GM15510 (cell line): ENCODE data around the gene ADGRB3.

Experiments used
- POLR2A ChIP-seq: IDR thresholded peaks from 3 replicates; pipeline ENCODE4 v1.6.1; 2011; ENCODE audit warnings: borderline replicate concordance; ENCODE audit not compliant: insufficient read length; ENCODE audit errors: extremely low read depth

ADGRB3 gene

DNA sequence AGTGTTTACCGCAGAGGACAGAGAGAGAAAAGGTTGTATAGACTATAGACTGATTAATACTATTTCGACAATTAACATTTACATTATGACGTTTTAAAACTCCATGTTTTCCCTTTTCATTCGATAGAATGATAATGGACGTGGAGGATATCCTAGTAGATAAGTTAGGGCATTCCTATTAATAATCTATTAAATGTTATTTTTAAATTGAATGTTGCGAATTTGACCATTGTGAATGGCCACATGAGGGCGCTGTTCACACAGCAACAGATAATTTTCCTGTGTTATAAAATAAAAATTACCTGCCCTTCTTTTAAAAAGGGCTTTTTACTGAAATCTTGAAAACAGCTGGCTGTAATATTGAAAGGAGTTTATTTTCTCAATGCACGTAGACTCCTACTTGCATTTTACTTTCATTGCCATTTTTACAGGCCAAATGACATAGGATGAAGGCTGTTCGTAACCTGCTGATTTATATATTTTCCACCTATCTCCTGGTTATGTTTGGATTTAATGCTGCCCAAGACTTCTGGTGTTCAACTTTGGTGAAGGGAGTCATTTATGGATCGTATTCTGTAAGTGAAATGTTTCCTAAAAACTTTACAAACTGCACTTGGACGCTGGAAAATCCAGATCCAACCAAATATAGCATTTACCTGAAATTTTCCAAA is 3.3 kb downstream of the ADGRB3 start:
- TF ChIP-seq POLR2A = no peak

DNA sequence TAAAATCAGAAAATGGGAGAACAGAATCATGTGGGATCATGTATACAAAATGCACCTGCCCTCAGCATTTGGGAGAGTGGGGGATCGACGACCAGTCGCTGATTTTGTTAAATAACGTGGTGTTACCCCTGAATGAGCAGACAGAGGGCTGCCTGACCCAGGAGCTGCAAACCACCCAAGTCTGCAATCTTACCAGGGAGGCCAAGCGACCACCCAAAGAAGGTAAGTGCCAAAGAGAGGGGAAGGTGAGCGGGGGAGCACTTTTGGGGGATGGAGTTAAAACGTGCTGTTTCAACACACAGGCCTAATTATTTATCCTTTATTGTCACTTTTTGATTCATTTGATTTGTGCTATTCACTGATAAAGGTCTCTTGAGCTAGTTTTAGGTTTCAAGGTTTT is 4.1 kb downstream of the ADGRB3 start:
- TF ChIP-seq POLR2A = no peak

DNA sequence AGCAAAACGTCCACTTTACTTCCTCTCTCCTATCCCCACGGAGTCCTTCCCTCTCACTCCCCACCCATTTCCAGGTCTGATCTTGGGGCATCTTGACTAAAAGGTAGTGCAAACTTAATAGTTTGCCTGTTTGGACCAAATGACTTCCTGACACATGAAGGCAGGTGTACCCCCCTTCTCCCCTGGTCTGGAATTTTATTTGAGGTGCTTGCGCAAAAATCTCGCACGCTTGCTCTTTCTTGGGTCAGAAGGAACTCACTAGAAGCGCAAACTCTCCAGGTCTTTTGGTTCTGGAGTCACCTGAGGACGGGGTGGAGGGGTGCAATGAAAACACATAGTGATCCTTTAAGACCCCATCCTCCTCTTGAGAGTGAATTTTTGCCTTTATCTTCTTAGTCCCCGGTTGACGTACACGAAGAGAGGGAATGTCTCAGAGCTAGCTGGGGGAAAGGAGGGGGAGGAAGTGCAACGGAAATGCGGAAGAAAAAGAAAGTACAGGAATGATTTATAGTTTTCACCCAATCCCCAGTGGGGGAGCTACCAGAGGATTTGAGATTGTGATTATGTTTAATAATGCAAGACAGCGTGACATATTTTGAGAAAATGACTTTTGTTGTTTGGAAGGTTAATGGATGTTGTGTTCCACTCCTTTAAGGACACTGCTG is 4.9 kb downstream of the ADGRB3 start:
- no peak for TF ChIP-seq POLR2A

DNA sequence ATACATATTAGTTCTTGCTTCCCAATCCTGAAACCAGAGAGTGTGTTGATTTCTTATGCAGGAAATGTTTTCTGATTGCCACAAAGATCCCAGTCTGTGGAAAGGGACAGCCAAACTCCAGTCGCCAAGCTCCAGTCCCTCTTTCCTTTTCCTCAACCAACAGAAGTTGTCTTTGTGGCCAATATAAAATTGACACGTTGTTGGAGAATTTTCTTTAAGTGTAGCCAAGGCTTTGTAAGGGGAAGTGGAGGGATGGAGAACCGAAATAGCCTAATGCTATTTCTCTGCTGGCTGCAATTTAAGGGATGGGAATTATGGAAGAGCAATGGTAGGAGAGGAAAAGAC is 5.4 kb downstream of the ADGRB3 start:
- no peak for TF ChIP-seq POLR2A

DNA sequence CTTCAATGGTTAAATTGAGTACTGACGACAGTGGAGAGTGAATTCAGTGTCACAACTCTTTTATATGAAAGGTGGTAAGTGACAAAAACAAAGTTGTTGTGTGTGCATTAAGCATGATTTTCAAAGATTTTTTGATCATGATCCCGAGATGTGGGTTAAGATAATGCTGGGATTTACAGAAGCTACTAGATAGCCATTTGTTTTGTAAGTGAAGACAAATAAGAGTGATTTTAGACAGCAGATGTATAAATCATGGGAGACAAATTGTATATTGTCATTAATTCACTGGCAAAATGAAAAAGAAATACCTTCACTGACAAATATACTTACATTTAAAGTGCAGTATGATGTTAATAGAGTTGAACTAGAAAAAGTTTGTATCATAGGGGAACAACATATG is 6.1 kb downstream of the ADGRB3 start:
- TF ChIP-seq POLR2A = no peak

DNA sequence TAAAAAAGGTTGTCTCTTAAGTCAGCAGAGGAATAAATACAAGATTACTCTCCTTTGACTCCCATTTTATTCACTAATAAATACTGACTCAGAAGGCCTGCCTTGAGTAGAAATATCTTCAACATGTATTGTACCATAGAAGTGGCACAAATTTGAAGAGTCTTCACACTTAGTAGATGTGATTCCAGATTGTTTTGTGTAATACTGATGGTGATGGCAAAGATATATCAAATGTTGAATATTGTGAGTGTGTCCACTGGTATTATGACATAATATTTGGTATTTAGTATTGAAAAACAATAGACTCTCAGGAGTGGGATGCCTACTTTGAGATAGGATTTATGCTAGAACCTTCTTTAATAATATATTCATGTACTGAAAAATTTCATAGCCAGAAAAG is 7.0 kb downstream of the ADGRB3 start:
- TF ChIP-seq POLR2A = no peak

DNA sequence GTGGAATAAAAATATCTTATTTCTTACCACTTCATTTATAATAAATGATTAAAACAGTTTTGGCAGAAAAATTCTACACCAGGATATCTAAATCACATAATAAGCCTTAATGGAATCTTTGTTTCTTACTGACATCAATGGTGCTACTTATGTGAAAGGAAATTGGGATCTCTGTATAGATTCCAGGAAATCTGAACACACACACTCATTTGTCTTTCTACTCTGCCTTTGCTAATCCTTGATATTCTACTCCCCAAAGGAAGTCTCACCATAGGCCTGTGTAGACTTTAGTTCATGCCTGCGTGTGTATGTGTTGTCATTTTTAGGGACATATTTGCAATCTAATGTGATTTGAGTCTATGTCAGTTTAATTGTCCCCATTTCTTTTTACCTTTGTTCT is 7.9 kb downstream of the ADGRB3 start:
- no peak for TF ChIP-seq POLR2A

DNA sequence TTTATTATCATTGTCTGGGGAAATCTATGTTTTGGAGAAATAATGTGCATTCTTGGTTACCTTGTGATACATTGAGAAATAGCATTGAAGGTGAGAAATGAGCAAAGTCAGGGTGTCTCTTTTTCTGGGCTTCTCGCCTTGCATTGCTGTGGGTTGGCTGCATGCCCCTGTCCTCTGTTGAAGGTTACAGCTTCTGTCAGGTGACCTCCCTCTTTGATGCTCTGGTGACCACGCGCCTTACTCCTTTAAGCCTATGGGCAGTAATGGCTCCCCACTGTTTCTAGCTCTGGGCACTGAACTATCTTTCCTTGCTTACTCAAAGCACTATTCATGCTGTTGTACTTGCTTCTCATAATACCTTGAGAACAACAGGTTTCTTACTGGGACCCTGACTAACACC is 14.6 kb downstream of the ADGRB3 start:
- TF ChIP-seq POLR2A = no peak

DNA sequence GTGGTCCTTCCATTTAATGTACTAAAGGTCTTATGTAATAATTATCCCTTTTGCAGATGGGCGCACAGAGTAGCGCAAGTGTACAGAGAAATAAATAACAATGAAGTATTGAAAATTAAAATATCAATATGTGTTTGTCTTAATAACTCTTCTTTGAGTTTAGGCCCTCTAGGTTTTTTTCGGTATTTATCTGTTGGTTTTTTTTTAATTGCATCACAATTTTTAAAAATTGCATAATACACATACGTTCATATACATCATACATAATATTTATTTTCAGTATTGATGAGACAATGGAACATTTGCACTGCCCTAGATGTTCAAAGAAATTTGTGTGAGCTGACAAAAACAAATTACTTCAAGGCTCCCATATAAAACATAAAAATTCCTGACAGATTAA is 15.1 kb downstream of the ADGRB3 start:
- TF ChIP-seq POLR2A = no peak

DNA sequence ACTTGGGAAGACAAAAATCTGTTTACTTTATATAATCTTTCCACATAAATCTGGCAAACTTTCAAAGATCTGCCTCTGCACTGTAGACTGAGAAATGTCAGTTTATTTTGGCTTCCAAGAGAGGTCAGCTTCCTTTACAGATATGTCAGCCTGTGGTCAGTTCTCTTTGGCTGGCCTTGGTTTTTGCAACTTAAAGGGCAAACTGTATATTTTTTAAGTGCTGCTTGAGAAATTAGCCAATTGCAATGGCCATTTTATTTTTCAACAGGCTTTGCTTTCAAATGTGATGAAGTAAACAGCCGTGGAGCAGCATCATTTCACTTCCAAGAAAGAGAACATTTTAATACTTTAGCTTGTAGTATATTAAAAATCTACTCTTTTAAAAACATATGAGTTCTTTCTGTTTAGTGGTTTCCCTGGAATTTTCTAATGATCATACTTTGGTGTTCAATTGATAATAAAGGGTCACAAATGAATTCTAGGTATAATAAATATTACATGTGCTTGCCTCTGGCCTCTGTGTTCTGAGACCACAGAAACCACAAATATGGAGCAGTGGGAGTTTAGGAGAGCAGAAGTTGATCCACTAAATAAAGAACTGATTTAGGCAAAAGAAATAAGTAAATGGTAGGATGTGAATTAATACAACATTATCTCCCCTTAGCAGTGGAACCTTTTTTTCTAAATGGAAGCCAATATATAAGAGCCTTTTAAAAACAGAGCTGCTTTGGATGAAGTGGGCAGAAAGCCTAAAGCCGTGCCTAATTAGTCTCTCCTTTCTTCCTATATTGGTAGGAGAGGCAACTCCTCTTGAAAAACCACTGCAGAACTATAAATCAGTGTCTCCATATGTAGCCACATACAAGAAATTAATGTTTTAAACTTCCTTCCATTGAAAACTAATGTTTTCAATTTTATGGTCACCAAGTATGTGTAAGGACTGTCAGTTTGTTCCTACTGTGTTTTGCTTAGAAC is 16.2 kb downstream of the ADGRB3 start:
- no peak for TF ChIP-seq POLR2A

DNA sequence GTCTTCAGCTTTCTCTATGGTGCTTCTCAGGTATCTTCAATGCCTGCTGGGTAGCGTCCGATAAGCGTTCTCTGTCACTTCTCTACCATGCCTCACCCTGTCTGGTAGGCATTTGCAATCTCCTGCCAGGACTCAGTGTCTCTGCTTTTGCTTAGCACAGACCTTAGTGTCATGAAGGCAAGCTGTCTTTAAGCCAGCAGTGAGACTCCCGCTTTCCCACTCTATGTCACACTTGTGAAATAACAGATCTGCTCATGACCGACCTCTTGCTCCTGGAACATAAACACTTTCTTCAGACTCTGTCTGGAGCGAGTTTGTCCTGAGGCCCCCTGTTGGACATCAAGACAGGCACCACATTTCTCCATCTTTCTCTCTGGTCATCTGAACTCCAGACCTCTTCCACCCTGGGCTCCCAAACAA is 17.0 kb downstream of the ADGRB3 start:
- TF ChIP-seq POLR2A = no peak

DNA sequence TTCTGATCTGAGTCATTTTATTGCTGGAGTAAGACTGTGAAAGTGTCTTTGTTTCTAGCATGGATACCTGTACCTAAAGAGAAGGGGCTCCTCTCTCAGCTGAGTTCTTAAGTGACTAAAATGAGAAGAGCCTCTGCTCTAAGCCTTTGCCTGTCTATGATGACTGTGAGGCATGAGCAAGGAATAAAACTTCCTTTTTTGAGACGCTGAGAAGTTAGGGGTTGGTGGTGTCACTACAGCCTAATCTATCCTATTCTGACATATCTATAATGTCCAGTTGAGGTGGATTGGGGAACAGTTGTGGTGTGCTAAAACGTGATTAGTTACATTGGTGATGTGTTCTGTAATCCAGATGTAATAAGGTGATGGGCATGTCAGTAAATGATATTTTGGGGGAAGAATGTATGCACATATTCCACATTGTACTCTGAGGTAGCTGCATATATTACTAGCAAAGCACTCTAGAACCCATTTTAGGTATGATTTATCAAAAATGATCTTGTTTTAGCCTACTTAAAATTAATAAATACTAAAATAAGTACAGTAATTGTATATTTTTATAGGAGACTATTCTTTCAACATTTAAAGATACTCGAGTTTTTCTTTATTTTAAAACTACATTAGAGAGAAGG is 18.1 kb downstream of the ADGRB3 start:
- no peak for TF ChIP-seq POLR2A

DNA sequence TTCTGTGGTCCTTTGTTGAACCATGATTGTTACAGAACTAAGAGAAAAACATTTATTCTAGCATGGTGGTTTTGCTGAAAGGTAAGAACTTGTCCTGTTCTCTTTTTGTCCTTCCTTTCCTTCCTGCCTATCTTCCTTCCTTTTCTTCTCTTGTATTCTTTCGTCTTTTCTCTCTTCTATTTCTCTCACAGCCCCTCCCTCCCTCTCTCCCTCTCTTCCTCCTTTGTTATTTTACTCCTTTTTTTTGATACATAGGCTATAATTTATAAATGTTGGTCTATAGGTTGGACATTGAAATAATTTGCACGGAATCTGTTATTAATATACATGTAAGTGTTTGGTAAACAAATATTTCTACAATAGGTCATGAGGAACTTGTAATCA is 18.6 kb downstream of the ADGRB3 start:
- no peak for TF ChIP-seq POLR2A

DNA sequence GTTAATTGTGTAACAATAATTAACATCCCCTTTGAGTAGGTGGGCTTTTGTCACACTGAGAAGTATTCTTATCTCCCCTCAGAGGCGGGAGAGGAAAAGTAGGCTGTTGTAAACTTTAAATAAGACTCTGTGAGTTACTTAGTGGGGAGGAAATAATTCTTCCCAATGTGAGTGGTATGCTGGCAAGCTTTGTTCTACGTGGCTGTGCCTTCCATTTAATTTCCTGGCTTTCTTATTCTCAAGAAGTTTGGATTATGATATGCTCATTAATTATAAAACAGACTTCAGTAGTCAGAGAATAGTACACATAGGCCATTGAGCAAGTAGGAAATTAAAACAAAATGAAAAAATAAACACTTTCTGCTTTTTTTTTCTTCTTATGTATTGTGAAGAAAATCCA is 19.1 kb downstream of the ADGRB3 start:
- TF ChIP-seq POLR2A = no peak

DNA sequence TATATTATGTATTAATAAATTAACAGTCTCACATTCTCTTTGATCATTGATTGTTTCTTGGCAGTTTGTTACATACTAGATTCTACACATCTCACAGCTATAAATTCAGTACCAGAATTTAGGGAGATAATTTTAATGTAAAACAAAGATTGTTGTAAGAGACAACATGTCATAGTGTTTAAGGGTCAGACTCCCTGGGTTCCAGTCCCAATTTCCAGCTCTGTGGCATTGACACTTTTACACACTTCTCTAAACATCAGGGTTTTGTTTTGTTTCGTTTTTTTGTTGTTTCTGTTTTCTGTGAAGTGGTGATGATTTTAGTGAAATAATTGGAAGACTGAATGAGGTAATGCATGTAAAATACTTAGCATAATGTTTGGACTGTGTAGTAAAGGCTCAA is 19.9 kb downstream of the ADGRB3 start:
- no peak for TF ChIP-seq POLR2A

DNA sequence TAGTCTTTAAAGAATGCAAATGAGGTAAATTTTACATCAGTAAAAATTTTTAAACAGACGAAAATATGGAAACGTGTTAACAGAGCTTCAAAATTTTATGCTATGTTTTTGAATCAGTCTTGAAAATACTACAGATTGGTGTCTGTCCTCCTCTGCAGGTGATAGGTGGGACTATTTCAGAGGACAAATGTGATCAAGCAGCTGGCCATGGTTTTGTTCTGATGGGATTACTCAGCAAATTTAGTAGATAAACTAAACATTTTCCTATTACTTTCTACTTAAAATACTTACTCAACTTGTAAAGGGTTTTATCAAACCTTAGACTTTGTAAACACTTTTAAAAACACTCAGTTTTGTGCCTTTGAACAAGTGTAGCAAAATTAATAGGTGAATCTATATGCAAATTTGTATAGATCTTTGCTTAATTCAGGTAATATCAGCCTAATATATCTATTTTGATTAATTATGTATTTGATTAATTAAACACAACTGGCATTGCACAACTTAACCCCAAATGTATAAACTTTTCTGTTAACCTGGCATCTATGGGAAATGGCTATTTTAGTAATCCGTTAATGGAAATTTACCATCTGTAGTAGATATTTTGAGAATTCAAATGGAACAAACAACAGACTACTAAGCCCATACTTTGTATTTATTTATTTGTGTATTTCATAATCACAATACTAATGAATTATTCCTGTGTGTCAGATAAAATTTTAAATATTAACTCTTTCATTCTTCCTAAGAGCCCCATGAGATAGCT is 22.5 kb downstream of the ADGRB3 start:
- TF ChIP-seq POLR2A = no peak
